Measurements from ENCODE around the gene BLOC1S4. TPM values are rescaled to one million over a fixed set of nuclear protein-coding genes. Genes with fewer than 3 reads are reported as not detected.

The BLOC1S4 gene
- total RNA-seq, 1 experiment from 2014 or later = 14.0 TPM

DNA sequence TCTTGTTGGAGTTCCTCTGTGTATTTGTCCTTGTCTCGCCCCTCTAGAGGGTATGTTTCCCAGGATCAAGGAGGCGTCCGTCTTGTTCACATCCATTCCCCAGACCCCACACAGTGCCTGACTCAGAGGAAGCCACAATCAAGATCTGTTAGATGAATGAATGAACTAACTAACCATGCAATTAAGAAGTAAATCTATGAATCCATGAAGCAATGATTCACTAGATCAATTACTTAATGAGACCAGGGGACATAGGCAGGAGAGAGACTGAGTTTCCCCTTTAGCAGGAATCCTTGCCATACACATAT lies 11.9 kb downstream of the BLOC1S4 start:
- H4K20me1 ChIP-seq (ENCODE audit: low read length) = no peaks in the 10 kb centered on the region
- ChIA-PET POLR2A (ENCODE audit: unreplicated experiment) (no interaction called here), CTCF (no interaction called here)
- ATAC-seq (no peak), DNase-seq (no peak)
- H3K4me2 ChIP-seq (ENCODE audit: low read length) = no peak overlapping the region
- no peak overlapping the region for H3K27ac ChIP-seq (ENCODE audit: low read length)
- no peaks in the 10 kb centered on the region for H3K79me2 ChIP-seq (ENCODE audit: low read length)
- no TSS peak for BruUV-seq (replicated peaks)
- H3K36me3 ChIP-seq (ENCODE audit: low read depth, low read length) = no peaks in the 10 kb centered on the region
- H3K27me3 ChIP-seq (ENCODE audit: low read length) = no peaks in the 10 kb centered on the region
- TF ChIP-seq EZH2 (IDR thresholded peaks at IDR 0.05; ENCODE audit: low read length, unreplicated experiment) = no peak
- TF ChIP-seq CTCF (conservative IDR thresholded peaks at IDR 0.05; ENCODE audit: low read depth, low read length) = no peak
- no peak for TF ChIP-seq EZH2phosphoT487 (IDR thresholded peaks at IDR 0.05; ENCODE audit: borderline replicate concordance, low read length)
- H3F3A ChIP-seq (ENCODE audit: low read length, unreplicated experiment) = no peaks in the 10 kb centered on the region
- no peaks in the 10 kb centered on the region for H3K9me2 ChIP-seq (replicated peaks; ENCODE audit: low read length)
- intact Hi-C loops (cut with micrococcal nuclease) = no loop called here
- H3K9ac ChIP-seq (ENCODE audit: low read length) = no peak overlapping the region
- H3K9me3 ChIP-seq (ENCODE audit: low read length) = no peaks in the 10 kb centered on the region
- H3K4me3 ChIP-seq (ENCODE audit: low read length) = no peak overlapping the region
- H3K4me1 ChIP-seq (ENCODE audit: insufficient read depth, low read length) = peaks cover 7% of the 10 kb centered on the region
- H2AFZ ChIP-seq (ENCODE audit: low read length) = no peak overlapping the region

DNA sequence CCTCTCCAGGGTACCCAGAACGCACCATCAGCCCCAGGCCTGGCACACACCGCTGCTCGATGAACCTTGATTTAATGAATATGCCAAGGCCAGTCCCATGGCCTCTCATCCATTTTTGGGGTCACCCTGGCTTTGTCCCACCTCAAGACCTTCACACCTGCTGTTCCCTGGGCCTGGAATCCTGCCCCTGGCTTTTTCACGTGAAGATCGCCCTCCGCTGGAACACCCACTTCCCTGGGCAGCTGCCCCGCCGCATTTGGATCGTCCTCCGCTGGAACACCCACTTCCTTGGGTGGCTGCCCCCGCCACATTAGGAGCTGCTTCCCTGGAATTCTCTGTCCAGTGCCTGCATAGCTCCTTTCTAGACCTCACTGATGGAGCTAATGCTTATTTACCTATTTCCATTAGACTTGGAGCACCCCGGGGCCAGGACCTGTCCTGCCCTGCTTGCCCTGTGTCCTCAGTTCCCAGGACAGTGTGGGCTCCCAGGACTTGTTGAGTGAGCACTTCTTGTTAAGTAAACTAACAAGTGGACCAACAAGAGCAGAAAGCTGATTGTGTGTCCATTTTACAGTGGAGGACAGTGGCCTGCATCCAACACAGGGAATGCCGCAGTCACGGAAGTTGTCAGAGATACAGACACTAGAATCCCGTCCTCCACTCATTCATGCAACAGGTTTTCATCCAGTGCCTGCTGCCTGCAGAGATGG lies 12.5 kb downstream of the BLOC1S4 start:
- Histone ChIP-seq H4K20me1 (ENCODE audit: low read length) (no peaks in the 10 kb centered on the region), H2AFZ (ENCODE audit: low read length) (no peak overlapping the region), H3K27ac (ENCODE audit: low read length) (no peak overlapping the region), H3K4me1 (ENCODE audit: insufficient read depth, low read length) (peaks cover 10% of the 10 kb centered on the region), H3K9me2 (replicated peaks; ENCODE audit: low read length) (no peaks in the 10 kb centered on the region), H3K4me3 (ENCODE audit: low read length) (no peak overlapping the region), H3K27me3 (ENCODE audit: low read length) (no peaks in the 10 kb centered on the region), H3K9ac (ENCODE audit: low read length) (no peak overlapping the region), H3K9me3 (ENCODE audit: low read length) (no peaks in the 10 kb centered on the region), H3F3A (ENCODE audit: low read length, unreplicated experiment) (no peaks in the 10 kb centered on the region), H3K4me2 (ENCODE audit: low read length) (no peak overlapping the region), H3K36me3 (ENCODE audit: low read depth, low read length) (no peaks in the 10 kb centered on the region), H3K79me2 (ENCODE audit: low read length) (no peaks in the 10 kb centered on the region)
- ATAC-seq = no peak
- BruUV-seq (replicated peaks) = no TSS peak
- intact Hi-C loops (cut with micrococcal nuclease) = no loop called here
- CTCF ChIA-PET = no interaction called here
- POLR2A ChIA-PET (ENCODE audit: unreplicated experiment) = no interaction called here
- DNase-seq = no peak
- TF ChIP-seq EZH2 (IDR thresholded peaks at IDR 0.05; ENCODE audit: low read length, unreplicated experiment) (no peak), EZH2phosphoT487 (IDR thresholded peaks at IDR 0.05; ENCODE audit: borderline replicate concordance, low read length) (no peak), CTCF (conservative IDR thresholded peaks at IDR 0.05; ENCODE audit: low read depth, low read length) (no peak)

DNA sequence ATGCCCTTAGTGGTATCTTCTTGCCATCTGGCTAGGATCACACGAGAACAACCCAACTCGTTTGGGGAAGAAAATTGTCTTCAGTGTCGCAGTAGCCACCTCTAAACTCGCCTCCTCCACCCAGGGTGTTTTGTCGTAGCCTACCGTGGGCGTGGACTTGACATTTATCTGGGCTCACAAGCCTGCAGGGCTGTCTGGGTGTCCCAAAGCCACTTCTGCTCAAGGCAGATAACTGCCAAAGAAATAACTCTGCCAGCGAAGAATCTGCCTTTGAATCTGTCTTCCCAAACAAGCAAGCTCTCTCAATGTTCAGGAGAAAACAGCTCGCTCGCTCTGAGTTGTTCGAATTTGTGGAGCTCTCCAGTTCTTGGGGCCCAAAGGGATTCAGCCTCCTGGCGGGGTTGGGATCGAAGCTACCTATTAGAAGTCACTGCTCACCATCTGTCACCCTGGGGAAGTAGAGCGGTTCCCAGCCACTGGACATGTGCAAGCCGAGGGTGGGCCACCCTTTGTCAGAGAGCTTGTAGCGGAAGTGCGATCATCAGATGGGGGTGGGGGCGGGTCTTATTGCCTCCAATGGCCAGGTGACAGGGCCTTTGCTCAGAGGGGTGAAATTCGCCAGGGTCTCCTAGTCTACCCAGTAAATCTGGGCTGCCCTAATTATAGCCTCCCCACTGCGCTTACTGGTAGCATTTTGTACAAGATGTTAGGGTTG lies 14.8 kb downstream of the BLOC1S4 start:
- no peaks in the 10 kb centered on the region for H3K9me2 ChIP-seq (replicated peaks; ENCODE audit: low read length)
- no peak overlapping the region for H3K9ac ChIP-seq (ENCODE audit: low read length)
- H3K4me1 ChIP-seq (ENCODE audit: insufficient read depth, low read length) = peaks cover 10% of the 10 kb centered on the region
- no peaks in the 10 kb centered on the region for H3K9me3 ChIP-seq (ENCODE audit: low read length)
- no peaks in the 10 kb centered on the region for H3K36me3 ChIP-seq (ENCODE audit: low read depth, low read length)
- H2AFZ ChIP-seq (ENCODE audit: low read length) = no peak overlapping the region
- DNase-seq (no peak), ATAC-seq (no peak)
- H3K27ac ChIP-seq (ENCODE audit: low read length) = no peak overlapping the region
- H4K20me1 ChIP-seq (ENCODE audit: low read length) = no peaks in the 10 kb centered on the region
- no peak overlapping the region for H3K4me2 ChIP-seq (ENCODE audit: low read length)
- no peak overlapping the region for H3K4me3 ChIP-seq (ENCODE audit: low read length)
- intact Hi-C loops (cut with micrococcal nuclease) = no loop called here
- TF ChIP-seq EZH2phosphoT487 (IDR thresholded peaks at IDR 0.05; ENCODE audit: borderline replicate concordance, low read length) (no peak), CTCF (conservative IDR thresholded peaks at IDR 0.05; ENCODE audit: low read depth, low read length) (no peak), EZH2 (IDR thresholded peaks at IDR 0.05; ENCODE audit: low read length, unreplicated experiment) (no peak)
- ChIA-PET POLR2A (ENCODE audit: unreplicated experiment) (no interaction called here), CTCF (no interaction called here)
- BruUV-seq (replicated peaks) = no TSS peak
- H3K79me2 ChIP-seq (ENCODE audit: low read length) = no peaks in the 10 kb centered on the region
- no peaks in the 10 kb centered on the region for H3F3A ChIP-seq (ENCODE audit: low read length, unreplicated experiment)
- H3K27me3 ChIP-seq (ENCODE audit: low read length) = no peaks in the 10 kb centered on the region
